Endothelial cell of hepatic sinusoid (primary cell): Measurements from ENCODE around the gene TDP2.

Experiments
- in situ Hi-C: cut with HindIII; loops from 2 replicates; pipeline ENCODE4 v1.10.0; 2017; ENCODE audit warnings: low sequenced_read_pairs

Gene TDP2

DNA sequence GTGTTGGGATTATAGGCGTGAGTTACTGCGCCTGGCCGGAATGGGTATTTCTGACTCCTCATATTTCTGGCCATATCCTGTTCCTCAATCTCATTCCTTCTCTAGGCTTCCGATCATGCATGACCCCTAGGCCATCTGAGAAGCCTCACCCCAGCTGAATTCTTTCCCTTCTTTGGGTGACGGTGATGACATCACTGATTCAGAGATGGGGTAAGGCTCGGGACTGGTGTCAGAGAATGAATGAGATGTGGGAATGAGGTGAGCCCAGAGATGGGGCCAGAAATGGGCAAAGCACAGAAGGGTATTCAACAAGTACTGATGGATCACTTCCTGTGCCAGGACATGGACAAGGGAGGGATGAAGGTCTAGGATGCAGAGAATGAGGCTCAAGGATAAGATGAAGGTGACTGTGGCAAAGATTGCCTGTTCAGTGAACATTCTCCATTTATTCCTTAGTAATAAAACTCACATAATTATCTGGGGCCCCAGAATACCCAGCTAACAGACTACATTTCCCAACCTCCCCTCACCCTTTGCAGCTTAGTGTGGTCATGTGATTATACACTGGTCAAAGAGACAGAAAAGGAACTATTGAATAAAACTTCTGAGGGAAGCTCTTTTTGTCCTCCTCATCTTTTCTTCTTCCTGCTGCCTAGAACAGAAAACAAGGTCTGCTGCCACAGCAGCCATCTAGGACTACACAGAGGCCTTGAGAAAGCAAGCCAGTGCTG lies 60.3 kb downstream of the TDP2 start:
- in situ Hi-C loops, result no loop called here

DNA sequence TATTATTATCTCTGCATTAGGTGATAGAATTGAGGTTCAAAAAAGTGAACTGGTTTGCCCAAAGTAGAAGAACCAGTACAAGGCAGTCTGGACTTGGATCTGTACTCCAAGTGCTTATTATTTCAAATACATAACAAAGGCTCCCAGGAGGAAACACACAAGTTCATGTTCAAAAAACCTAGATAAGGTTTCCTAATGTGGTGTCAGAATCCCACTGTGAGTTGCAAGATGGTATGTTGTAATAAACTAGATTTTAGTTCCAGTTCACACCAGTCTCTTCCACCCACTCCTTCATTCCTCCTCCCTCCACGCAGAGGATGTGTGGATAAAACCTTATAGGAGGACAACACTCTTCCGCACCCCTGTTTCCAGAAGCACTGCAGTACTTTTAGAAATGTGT lies 63.5 kb downstream of the TDP2 start:
- in situ Hi-C loops, result no loop called here

DNA sequence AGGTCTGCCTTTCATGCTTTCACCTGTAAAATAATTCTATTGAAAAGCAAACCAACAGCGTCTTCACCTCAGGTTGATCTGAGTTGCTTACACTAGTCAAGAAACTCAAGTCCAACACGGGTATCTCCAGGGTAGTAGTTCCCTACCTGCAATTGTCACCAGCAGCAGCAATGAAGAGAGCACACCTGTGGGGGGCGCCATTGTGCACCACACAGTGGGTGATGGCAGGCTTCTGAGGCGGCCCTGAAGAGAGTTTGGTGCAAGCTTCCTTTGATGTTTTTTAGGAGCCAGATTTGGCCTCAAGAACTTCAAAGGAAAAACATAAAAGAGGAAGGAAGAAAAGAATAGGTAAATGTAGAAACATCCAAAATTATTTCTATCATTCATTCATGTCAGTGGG lies 65.8 kb downstream of the TDP2 start:
- in situ Hi-C loops, result no loop called here
